HEK293T (cell line): Measurements from ENCODE around the gene CDH16.

ENCODE experiments used
- CTCF ChIA-PET: fragments of 350-600 bp; formaldehyde crosslinking; extraction: SDS; loops from one replicate; lab custom pipeline; 2021; ENCODE audit warnings: antibody characterized with exemption, inconsistent platforms; lab: Yijun Ruan, JAX
- POLR2A ChIA-PET: fragments of 350-600 bp; formaldehyde crosslinking; extraction: SDS; loops from one replicate; lab custom pipeline; 2020; ENCODE audit warnings: antibody characterized with exemption, inconsistent platforms; lab: Yijun Ruan, JAX
- DNase-seq: peaks from one replicate; pipeline ENCODE4 v3.0.0; 2012; ENCODE audit warnings: mixed read lengths; ENCODE audit errors: extremely low spot score
- ARNT ChIP-seq: fragments of 450-650 bp; IDR thresholded peaks from 2 replicates; pipeline ENCODE4 v1.6.1; 2017; ENCODE audit warnings: mild to moderate bottlenecking
- BHLHE40 ChIP-seq: fragments of 450-650 bp; IDR thresholded peaks from 2 replicates; pipeline ENCODE4 v1.6.1; 2016; ENCODE audit warnings: mild to moderate bottlenecking, moderate library complexity, borderline replicate concordance
- ELF4 ChIP-seq: fragments of 450-650 bp; IDR thresholded peaks from 2 replicates; pipeline ENCODE4 v1.6.1; 2017; ENCODE audit warnings: antibody characterized with exemption
- FOXA1 ChIP-seq: fragments of 450-650 bp; IDR thresholded peaks from 2 replicates; pipeline ENCODE4 v1.6.1; 2016; ENCODE audit warnings: mild to moderate bottlenecking
- FOXK2 ChIP-seq: fragments of 450-650 bp; IDR thresholded peaks from 2 replicates; pipeline ENCODE4 v1.6.1; 2016; ENCODE audit warnings: mild to moderate bottlenecking
- FOXM1 ChIP-seq: fragments of 450-650 bp; IDR thresholded peaks from 2 replicates; pipeline ENCODE4 v1.6.1; 2017; ENCODE audit warnings: mild to moderate bottlenecking, borderline replicate concordance
- HDGF ChIP-seq: fragments of 450-650 bp; IDR thresholded peaks from 2 replicates; pipeline ENCODE4 v1.6.1; 2017; ENCODE audit warnings: antibody characterized with exemption, borderline replicate concordance
- L3MBTL2 ChIP-seq: fragments of 450-650 bp; conservative IDR thresholded peaks from 2 replicates; pipeline ENCODE4 v1.6.1; 2016; ENCODE audit warnings: mild to moderate bottlenecking
- LEF1 ChIP-seq: fragments of 450-650 bp; IDR thresholded peaks from 2 replicates; pipeline ENCODE4 v1.6.1; 2017; ENCODE audit warnings: mild to moderate bottlenecking, borderline replicate concordance
- NFRKB ChIP-seq: fragments of 450-650 bp; IDR thresholded peaks from 2 replicates; pipeline ENCODE4 v1.6.1; 2016; ENCODE audit warnings: mild to moderate bottlenecking, moderate library complexity
- SP1 ChIP-seq: fragments of 450-650 bp; IDR thresholded peaks from 2 replicates; pipeline ENCODE4 v1.6.1; 2017
- SUZ12 ChIP-seq: fragments of 450-650 bp; IDR thresholded peaks from 2 replicates; pipeline ENCODE4 v1.6.1; 2016; ENCODE audit warnings: mild to moderate bottlenecking
- TARDBP ChIP-seq: fragments of 450-650 bp; IDR thresholded peaks from 2 replicates; pipeline ENCODE4 v1.6.1; 2016
- ZNF384 ChIP-seq: fragments of 450-650 bp; IDR thresholded peaks from 2 replicates; pipeline ENCODE4 v1.6.1; 2016
- TF ChIP-seq, protein P1 (sequence below): fragments of 450-650 bp; IDR thresholded peaks from 2 replicates; pipeline ENCODE4 v1.6.1; 2016

CDH16 gene

DNA sequence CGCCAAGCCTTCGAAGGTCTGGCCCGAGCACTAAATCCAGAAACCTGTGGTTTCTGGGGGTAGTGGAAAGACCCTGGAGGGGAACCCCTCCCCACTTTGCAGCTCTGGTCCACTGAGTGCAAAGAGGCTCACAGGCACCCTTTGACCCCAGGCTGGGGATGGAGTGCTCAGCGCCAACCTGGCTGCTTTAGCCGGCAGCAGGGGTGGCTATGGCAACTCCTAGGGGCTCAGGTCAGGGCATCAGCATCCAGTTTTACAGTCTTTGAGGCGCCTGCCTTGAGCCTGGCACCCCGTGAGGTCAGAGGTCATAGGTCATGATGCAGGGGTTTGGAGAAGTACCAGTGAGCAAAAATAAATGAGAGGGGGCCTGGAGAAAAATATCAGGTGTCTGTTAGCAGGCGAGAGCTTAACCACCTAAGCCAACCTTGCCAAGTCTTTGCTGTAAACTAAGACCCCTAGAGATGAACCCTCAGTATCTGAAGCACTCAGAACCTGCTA is 56.6 kb downstream of the CDH16 start:
- ChIA-PET POLR2A (interaction anchor here (1.5 to 1.8 kb wide), 2 partner anchors 13 to 31 kb away, joined by 4 to 7 read pairs; partner anchors contain the start of gene NAE1), CTCF (no interaction called here)
- TF ChIP-seq ARNT (no peak), ELF4 (no peak), LEF1 (no peak), SP1 (no peak), FOXM1 (no peak), ZNF384 (no peak), FOXK2 (no peak), FOXA1 (no peak), TARDBP (no peak)
- TF ChIP-seq, protein P1, sequence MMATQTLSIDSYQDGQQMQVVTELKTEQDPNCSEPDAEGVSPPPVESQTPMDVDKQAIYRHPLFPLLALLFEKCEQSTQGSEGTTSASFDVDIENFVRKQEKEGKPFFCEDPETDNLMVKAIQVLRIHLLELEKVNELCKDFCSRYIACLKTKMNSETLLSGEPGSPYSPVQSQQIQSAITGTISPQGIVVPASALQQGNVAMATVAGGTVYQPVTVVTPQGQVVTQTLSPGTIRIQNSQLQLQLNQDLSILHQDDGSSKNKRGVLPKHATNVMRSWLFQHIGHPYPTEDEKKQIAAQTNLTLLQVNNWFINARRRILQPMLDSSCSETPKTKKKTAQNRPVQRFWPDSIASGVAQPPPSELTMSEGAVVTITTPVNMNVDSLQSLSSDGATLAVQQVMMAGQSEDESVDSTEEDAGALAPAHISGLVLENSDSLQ, result no peak
- DNase-seq, result no peak

DNA sequence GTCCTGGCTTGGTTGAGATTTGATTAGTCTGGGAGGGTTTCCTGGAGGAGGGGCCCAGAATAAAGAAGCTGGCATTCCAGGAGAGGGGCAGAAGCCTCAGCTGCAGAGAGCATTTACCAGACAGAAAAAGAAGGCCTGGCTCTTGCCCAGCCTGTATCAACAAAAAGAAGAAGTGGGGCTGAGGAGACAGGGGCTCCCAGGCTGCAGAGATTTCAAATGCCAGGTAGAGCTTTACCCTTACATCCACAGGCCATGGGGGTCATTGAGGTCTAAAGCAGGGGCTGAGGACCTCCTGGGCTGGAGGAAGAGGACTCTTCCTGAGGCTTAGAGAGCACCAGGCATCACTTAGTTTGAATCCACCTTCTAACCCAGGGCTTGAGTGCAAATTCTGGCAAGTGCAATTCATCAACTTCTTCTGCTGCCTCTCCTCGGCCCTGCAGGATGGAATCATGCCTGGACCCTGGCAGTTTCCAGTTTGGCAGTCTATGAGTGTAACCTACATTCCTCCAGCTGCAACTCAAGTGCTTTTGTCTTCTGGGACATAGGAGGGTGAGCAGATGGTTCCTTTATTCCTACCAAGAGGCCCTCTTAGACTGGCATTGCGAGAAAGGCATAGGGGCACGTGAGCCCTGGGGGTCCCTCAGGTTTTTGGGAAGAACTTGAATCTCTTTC is 59.2 kb downstream of the CDH16 start:
- no peak for DNase-seq
- CTCF ChIA-PET, result interaction anchor here (1.3 to 1.6 kb wide), 4 partner anchors 9 to 251 kb away, joined by 4 to 7 read pairs (median 5); partner anchors contain the start of gene NAE1
- POLR2A ChIA-PET, result interaction anchor here (1.1 kb wide), 1 partner anchor 29 kb away, joined by 3 read pairs; the partner anchor contains the start of gene NAE1
- no peak for TF ChIP-seq ARNT
- TF ChIP-seq SUZ12, result no peak
- no peak for TF ChIP-seq HDGF
- TF ChIP-seq ELF4, result no peak
- no peak for TF ChIP-seq TARDBP
- TF ChIP-seq FOXA1, result no peak
- TF ChIP-seq ZNF384, result no peak
- TF ChIP-seq L3MBTL2, result no peak
- no peak for TF ChIP-seq FOXM1
- TF ChIP-seq BHLHE40, result no peak
- TF ChIP-seq SP1, result no peak
- TF ChIP-seq, protein P1, result no peak

DNA sequence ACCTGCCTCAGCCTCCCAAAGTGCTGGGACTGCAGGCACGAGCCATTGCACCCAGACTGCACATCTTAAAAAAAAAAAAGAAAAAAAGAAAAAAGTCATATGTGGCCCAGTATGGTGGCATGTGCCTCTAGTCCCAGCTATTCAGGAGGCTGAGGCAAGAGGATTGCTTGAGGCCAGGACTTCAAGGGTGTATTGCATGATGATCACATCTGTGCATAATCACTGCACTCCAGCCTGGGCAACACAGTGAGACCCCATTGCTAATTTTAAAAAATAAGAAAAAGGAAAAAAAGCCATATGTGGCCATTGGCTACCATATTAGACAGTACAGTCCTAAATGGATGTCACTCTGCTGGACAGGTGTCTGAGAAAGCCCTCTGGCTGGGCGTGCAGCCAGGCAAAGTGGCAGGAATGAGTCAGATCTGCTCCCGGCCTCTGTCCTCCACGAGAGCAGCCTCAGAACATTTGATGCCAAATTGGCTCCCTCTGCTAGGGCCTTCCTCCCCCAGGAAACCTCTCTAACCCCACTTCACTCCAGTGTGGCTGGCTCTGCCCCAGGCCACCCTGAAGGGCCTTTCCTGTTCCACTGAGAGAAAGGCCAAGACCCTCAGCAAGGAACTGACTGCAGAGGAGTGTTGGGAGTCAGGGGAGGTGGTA is 59.8 kb downstream of the CDH16 start:
- ChIA-PET CTCF (interaction anchor here (0.6 to 1.6 kb wide), 2 partner anchors 9 to 251 kb away, joined by 3 to 5 read pairs; no protein-coding TSS in a partner anchor), POLR2A (interaction anchor here (1.1 kb wide), 1 partner anchor 29 kb away, joined by 3 read pairs; the partner anchor contains the start of gene NAE1)
- no peak for TF ChIP-seq L3MBTL2
- TF ChIP-seq LEF1, result no peak
- TF ChIP-seq ARNT, result no peak
- no peak for TF ChIP-seq ELF4
- TF ChIP-seq SUZ12, result no peak
- no peak for TF ChIP-seq SP1
- TF ChIP-seq TARDBP, result no peak
- TF ChIP-seq NFRKB, result no peak
- no peak for DNase-seq
